AG04450 (cell line): ENCODE data around the gene MYLK. TPM values are rescaled to one million over a fixed set of nuclear protein-coding genes. Genes with fewer than 3 reads are reported as not detected.

ENCODE experiments used
- CTCF ChIA-PET: fragments of 300-600, 350-600 bp; formaldehyde crosslinking; extraction: SDS; loops from one replicate; lab custom pipeline; 2022; ENCODE audit warnings: antibody characterized with exemption, inconsistent platforms; lab: Charles Lee
- POLR2A ChIA-PET: fragments of 350-600 bp; formaldehyde crosslinking; extraction: SDS; loops from one replicate; lab custom pipeline; 2021; ENCODE audit warnings: antibody characterized with exemption, inconsistent platforms; lab: Yijun Ruan, JAX
- DNase-seq: peaks from one replicate; pipeline ENCODE4 v3.0.0-alpha.2; 2011; ENCODE audit warnings: low read depth, low spot score
- H3K27ac ChIP-seq: one replicate; pipeline ENCODE4 v1.5.1; 2012; ENCODE audit warnings: low read depth, low read length, control low read depth
- H3K27me3 ChIP-seq: one replicate; pipeline ENCODE4 v1.6.0; 2012; ENCODE audit warnings: low read length; ENCODE audit not compliant: control insufficient read depth, insufficient read depth
- H3K4me3 ChIP-seq: 2 replicates; pipeline ENCODE4 v1.5.1; 2011; ENCODE audit warnings: mild to moderate bottlenecking, low read depth, low read length, control low read depth
- H3K9me3 ChIP-seq: 2 replicates; pipeline ENCODE4 v1.5.1; 2012; ENCODE audit warnings: low read length; ENCODE audit not compliant: control insufficient read depth, insufficient read depth
- polyA plus RNA-seq: library from polyadenylated mRNA; depleted of rRNA; stranded (reverse); fragments of >200 nt; gene quantifications from 2 replicates; pipeline ENCODE4 v1.2.3, GENCODE V29; 2011
- TF ChIP-seq, protein P1 (sequence below): IDR thresholded peaks from 2 replicates; pipeline ENCODE4 v1.5.1; 2011; ENCODE audit warnings: low read depth, low read length, control low read depth, inconsistent platforms

MYLK gene
- polyA plus RNA-seq, 1 experiment, result 1,320 TPM

DNA sequence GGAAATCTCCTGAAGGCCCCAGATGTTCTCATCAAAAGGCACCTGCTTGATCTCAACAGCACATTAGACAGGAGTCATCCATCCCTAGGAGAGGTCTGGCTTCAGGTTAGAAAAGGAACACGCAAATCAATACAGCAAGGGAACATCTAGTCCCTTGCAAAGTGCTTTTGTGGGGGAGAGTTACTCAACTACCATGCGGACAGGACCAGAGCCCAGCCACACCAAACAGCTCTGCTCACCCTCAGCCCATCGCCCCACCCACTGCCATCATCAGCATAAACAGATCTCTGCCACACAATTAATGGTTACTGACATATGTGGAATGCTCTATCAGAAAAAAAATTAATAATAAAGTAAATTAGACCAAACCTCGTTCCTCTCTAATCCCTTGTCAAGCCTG, 85.6 kb downstream of the MYLK start:
- no peak overlapping the region for H3K27ac ChIP-seq
- TF ChIP-seq, protein P1, sequence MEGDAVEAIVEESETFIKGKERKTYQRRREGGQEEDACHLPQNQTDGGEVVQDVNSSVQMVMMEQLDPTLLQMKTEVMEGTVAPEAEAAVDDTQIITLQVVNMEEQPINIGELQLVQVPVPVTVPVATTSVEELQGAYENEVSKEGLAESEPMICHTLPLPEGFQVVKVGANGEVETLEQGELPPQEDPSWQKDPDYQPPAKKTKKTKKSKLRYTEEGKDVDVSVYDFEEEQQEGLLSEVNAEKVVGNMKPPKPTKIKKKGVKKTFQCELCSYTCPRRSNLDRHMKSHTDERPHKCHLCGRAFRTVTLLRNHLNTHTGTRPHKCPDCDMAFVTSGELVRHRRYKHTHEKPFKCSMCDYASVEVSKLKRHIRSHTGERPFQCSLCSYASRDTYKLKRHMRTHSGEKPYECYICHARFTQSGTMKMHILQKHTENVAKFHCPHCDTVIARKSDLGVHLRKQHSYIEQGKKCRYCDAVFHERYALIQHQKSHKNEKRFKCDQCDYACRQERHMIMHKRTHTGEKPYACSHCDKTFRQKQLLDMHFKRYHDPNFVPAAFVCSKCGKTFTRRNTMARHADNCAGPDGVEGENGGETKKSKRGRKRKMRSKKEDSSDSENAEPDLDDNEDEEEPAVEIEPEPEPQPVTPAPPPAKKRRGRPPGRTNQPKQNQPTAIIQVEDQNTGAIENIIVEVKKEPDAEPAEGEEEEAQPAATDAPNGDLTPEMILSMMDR, result no peak
- DNase-seq, result no peak
- POLR2A ChIA-PET, result no interaction called here
- H3K9me3 ChIP-seq, result 0 out of 2 replicates have a peak, but pooled peaks cover under 1% of the 10 kb centered on the region
- no peaks in the 10 kb centered on the region for H3K27me3 ChIP-seq
- no peak overlapping the region; the same call in 1 of the 2 replicates for H3K4me3 ChIP-seq
- CTCF ChIA-PET, result no interaction called here

- no peaks in the 10 kb centered on the region for H3K27me3 ChIP-seq
- TF ChIP-seq, protein P1, result no peak
- no peak for DNase-seq
- ChIA-PET CTCF (interaction anchor here (1.9 kb wide), 1 partner anchor 72 kb away, joined by 9 read pairs; no protein-coding TSS in a partner anchor), POLR2A (no interaction called here)
- H3K4me3 ChIP-seq, result no peak overlapping the region
- H3K9me3 ChIP-seq, result peaks cover 2% of the 10 kb centered on the region; the same call in 1 of the 2 replicates
- no peak overlapping the region for H3K27ac ChIP-seq
These were observed 88.5 kb downstream of the MYLK start for GRCh38 chr3:123795471-123796251.

GRCh38 chr3:123793425-123793824, 90.7 kb downstream of the MYLK start:
- peaks cover 2% of the 10 kb centered on the region; the same call in 1 of the 2 replicates for H3K9me3 ChIP-seq
- no peak for DNase-seq
- no peaks in the 10 kb centered on the region for H3K27me3 ChIP-seq
- ChIA-PET CTCF (no interaction called here), POLR2A (no interaction called here)
- TF ChIP-seq, protein P1, result no peak
- no peak overlapping the region for H3K27ac ChIP-seq
- no peak overlapping the region for H3K4me3 ChIP-seq

GRCh38 chr3:123792473-123793201, 91.5 kb downstream of the MYLK start:
- POLR2A ChIA-PET, result no interaction called here
- no peak overlapping the region for H3K4me3 ChIP-seq
- no peaks in the 10 kb centered on the region for H3K27me3 ChIP-seq
- peaks cover 2% of the 10 kb centered on the region; the same call in 1 of the 2 replicates for H3K9me3 ChIP-seq
- CTCF ChIA-PET, result no interaction called here
- H3K27ac ChIP-seq, result peak overlapping the region; percentile 62
- DNase-seq, result no peak
- TF ChIP-seq, protein P1, result no peak

GRCh38 chr3:123791898-123792297, 92.2 kb downstream of the MYLK start:
- no peaks in the 10 kb centered on the region for H3K27me3 ChIP-seq
- no peak for DNase-seq
- TF ChIP-seq, protein P1, result no peak
- peak overlapping the region; percentile 82 for H3K27ac ChIP-seq
- no peak overlapping the region for H3K4me3 ChIP-seq
- ChIA-PET CTCF (interaction anchor here (1.4 kb wide), 1 partner anchor 90 kb away, joined by 3 read pairs; no protein-coding TSS in a partner anchor), POLR2A (interaction anchor here (1.0 to 2.4 kb wide), 4 partner anchors 9 to 58 kb away, joined by 3 to 20 read pairs (median 18); no protein-coding TSS in a partner anchor)
- peaks cover 2% of the 10 kb centered on the region; the same call in 1 of the 2 replicates for H3K9me3 ChIP-seq
